ENCODE results near the gene ASIC3. TPM values are rescaled to one million over a fixed set of nuclear protein-coding genes. Genes with fewer than 3 reads are reported as not detected.
A peak's percentile ranks its signal among the peaks of the same experiment; 100 is the strongest.

ASIC3 gene
- total and polyA plus RNA-seq, 2 donors (not counting 3 experiments of a cell fraction or from before 2014, with no cell fraction given) = 0.69 to 0.70 TPM

DNA sequence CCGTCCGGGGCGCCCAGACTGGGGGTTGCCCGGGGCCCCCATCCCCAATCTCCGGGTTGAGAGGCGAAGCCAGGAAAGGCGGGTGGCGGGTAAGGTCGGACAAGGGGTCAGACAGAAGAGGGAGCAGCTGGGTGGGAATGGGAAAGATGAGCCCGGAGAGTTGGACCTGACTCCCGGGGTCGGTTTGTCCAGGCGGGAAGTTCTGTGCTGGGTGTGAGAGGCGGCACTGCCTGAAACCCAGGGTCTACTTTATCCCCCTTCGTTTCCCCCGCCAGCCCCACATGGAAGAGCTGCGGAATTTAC lies 11.7 kb downstream of the ASIC3 start:
- peak overlapping the region; percentile 66 to 83 (median 78) for H3K4me3 ChIP-seq (replicated peaks in 1 of 3; ENCODE audit: insufficient read depth in 1 of 3, low read depth in 1 of 3, low read length in 3 of 3)
- TF ChIP-seq POLR2AphosphoS5 (IDR thresholded peaks at IDR 0.05; ENCODE audit: insufficient read depth, low read depth, low read length) = no peak
- TF ChIP-seq, protein P1, sequence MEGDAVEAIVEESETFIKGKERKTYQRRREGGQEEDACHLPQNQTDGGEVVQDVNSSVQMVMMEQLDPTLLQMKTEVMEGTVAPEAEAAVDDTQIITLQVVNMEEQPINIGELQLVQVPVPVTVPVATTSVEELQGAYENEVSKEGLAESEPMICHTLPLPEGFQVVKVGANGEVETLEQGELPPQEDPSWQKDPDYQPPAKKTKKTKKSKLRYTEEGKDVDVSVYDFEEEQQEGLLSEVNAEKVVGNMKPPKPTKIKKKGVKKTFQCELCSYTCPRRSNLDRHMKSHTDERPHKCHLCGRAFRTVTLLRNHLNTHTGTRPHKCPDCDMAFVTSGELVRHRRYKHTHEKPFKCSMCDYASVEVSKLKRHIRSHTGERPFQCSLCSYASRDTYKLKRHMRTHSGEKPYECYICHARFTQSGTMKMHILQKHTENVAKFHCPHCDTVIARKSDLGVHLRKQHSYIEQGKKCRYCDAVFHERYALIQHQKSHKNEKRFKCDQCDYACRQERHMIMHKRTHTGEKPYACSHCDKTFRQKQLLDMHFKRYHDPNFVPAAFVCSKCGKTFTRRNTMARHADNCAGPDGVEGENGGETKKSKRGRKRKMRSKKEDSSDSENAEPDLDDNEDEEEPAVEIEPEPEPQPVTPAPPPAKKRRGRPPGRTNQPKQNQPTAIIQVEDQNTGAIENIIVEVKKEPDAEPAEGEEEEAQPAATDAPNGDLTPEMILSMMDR (IDR thresholded peaks at IDR 0.05; ENCODE audit: extremely low read depth in 1 of 2, insufficient read depth in 1 of 2, low read depth in 1 of 2, low read length in 2 of 2) = no peak
- no peak for TF ChIP-seq EZH2 (IDR thresholded peaks at IDR 0.05; ENCODE audit: borderline replicate concordance, low read depth, low read length, severe bottlenecking)
- TF ChIP-seq MYC (IDR thresholded peaks at IDR 0.05; ENCODE audit: low read depth, low read length) = no peak
- TF ChIP-seq POLR2A (IDR thresholded peaks at IDR 0.05; ENCODE audit: low read depth, low read length) = no peak
- TF ChIP-seq, protein P2, sequence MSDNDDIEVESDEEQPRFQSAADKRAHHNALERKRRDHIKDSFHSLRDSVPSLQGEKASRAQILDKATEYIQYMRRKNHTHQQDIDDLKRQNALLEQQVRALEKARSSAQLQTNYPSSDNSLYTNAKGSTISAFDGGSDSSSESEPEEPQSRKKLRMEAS (IDR thresholded peaks at IDR 0.05; ENCODE audit: insufficient read depth, insufficient read length) = no peak
- TF ChIP-seq JUN (IDR thresholded peaks at IDR 0.05; ENCODE audit: borderline replicate concordance, insufficient read depth, insufficient read length, low read depth) = no peak
- no peak for TF ChIP-seq FOS (IDR thresholded peaks at IDR 0.05; ENCODE audit: borderline replicate concordance, insufficient read depth, low read length)
- no peak for TF ChIP-seq GATA2 (IDR thresholded peaks at IDR 0.05; ENCODE audit: insufficient read depth, insufficient read length, low read depth, low read length)
- H3K36me3 ChIP-seq (ENCODE audit: control insufficient read depth in 2 of 2, extremely low read depth in 1 of 2, insufficient read depth in 2 of 2, low read length in 2 of 2) = peaks cover 0 to 11% of the 10 kb centered on the region in 2 experiments
- no peaks in the 10 kb centered on the region for H3K27me3 ChIP-seq (ENCODE audit: control insufficient read depth in 2 of 2, insufficient read depth in 2 of 2, low read length in 2 of 2)
- H3K9me3 ChIP-seq (replicated peaks; ENCODE audit: control insufficient read depth, insufficient read depth, low read length) = no peaks in the 10 kb centered on the region
- no peaks in the 10 kb centered on the region for H3K9me1 ChIP-seq (replicated peaks; ENCODE audit: control insufficient read depth, extremely low read depth, insufficient read depth, low read length)
- peak overlapping the region; percentile 70 for H3K9ac ChIP-seq (replicated peaks; ENCODE audit: extremely low read depth, insufficient read depth, low read length)
- dilution Hi-C loops (cut with MboI; ENCODE audit: extremely low pct_ligation_motif_present, low sequenced_read_pairs) (no loop called here), intact Hi-C loops (cut with micrococcal nuclease) (no loop called here)
- H3K79me2 ChIP-seq (ENCODE audit: control insufficient read depth, insufficient read depth, low read length) = peaks cover 34% of the 10 kb centered on the region
- FAIRE-seq (no peak), DNase-seq (ENCODE audit: low read depth, low spot score) (no peak)
- H3K4me1 ChIP-seq (ENCODE audit: control insufficient read depth, extremely low read depth, insufficient read depth, low read length) = peaks cover 29% of the 10 kb centered on the region
- no peak overlapping the region for H2AFZ ChIP-seq (ENCODE audit: low read depth, low read length)
- CTCF ChIA-PET = interaction anchor here (0.8 to 2.8 kb wide), 11 partner anchors 8 to 98 kb away, joined by 3 to 11 read pairs (median 4); partner anchors contain the start of gene ABCB8
- POLR2A ChIA-PET = interaction anchor here (1.5 kb wide), 1 partner anchor 21 kb away, joined by 4 read pairs; no protein-coding TSS in a partner anchor
- peak overlapping the region; percentile 80 for H3K4me2 ChIP-seq (ENCODE audit: insufficient read depth, low read length)
- no peaks in the 10 kb centered on the region for H4K20me1 ChIP-seq (replicated peaks; ENCODE audit: control insufficient read depth, extremely low read depth, insufficient read depth, low read length)
- no TSS peak for BruUV-seq (replicated peaks)
- H3K27ac ChIP-seq (ENCODE audit: insufficient read depth, low read depth, low read length) = peak overlapping the region; percentile 22

All from endothelial cell of umbilical vein (primary cell).